GM21717 (cell line): ENCODE measurements around the gene CEP295NL.
"Not testable (repeated sequence)": the region's sequence is repeated elsewhere in the genome, so short reads cannot be mapped to it uniquely, and the experiment has no call there.

Experiments used
- ATAC-seq: cut with Tn5 transposase; IDR thresholded peaks from one replicate; pipeline ENCODE4 v1.9.1; 2021; ENCODE audit warnings: mild to moderate bottlenecking, moderate library complexity; ENCODE audit not compliant: unreplicated experiment

CEP295NL gene

GRCh38 chr17:78891406-78892061 lies 11.5 kb downstream of the CEP295NL start:
- ATAC-seq: no peak

- no peak for ATAC-seq
Measured at GRCh38 chr17:78890498-78890897, 12.5 kb downstream of the CEP295NL start.

- not testable (repeated sequence) for ATAC-seq
Measured at GRCh38 chr17:78890096-78890495, 12.9 kb downstream of the CEP295NL start.

- no peak for ATAC-seq
Measured at GRCh38 chr17:78889531-78889930, 13.5 kb downstream of the CEP295NL start.

DNA sequence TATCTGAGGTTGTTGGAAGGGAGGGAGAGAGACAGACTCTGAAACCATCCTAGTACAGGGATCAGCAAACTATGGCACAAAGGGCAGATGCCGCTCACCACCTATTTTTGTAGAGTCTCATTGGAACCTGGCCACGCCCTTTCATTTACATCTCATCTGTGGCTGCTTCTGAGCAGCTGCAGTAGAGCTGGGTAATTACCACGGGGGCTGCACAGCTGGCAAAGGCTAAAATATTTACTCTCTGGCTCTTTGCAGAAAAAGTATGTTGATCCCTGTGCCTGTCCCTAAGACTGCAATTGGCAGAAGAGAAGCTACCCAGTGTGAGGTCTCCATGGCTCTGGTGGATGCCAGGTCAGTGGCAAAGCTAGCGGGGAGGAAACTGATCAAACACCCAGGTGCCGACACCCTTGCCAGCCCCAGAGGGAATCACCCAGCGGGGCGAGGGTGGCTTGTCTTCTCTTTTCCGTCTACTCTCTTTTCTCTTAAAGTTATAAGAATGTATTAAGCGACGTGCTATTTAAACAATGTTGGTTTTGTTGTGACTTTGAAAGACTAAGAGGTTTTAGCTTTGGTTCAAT lies 14.0 kb downstream of the CEP295NL start:
- ATAC-seq: no peak

DNA sequence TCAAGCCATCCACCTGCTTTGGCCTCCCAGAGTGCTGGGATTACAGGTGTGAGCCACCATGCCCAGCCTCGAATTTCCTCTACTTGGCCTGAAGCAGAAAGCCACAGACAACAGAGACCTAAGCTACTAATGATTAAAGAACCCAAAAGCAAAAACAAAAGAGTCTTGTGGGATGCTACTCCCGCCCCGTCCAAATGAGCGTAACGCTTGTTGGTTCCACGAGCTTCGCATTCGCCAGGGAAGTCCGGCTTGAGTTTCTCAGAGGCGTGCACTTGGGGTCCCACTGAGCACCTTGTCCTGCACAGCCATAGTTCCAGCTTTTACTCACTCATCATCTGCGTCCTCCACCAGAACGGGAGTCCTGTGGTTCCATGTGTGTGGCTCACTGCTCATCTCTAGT lies 16.0 kb downstream of the CEP295NL start:
- no peak for ATAC-seq

DNA sequence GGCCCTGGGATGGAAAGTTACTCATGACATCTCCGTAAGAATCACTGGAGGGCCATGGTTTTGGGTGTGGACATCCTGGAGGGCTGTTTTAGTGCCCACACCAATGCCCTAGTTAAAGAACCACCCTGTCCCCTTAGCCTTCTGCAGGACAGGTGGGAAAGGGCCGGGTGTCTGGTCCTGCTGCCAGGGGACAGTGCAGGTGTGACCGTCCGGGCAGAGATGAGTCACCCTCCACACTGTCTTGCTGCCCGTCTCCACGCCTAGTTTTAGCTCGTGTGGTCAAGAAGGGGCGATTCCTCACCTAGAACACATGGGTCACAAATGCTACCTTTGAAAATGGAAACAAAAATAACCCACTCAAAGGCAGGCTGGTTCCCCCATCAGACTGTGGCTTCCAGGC lies 17.0 kb downstream of the CEP295NL start:
- ATAC-seq: no peak

- ATAC-seq: no peak
Measured at GRCh38 chr17:78884876-78885667, 17.9 kb downstream of the CEP295NL start.

- no peak for ATAC-seq
Measured at GRCh38 chr17:78884148-78884825, 18.7 kb downstream of the CEP295NL start.

DNA sequence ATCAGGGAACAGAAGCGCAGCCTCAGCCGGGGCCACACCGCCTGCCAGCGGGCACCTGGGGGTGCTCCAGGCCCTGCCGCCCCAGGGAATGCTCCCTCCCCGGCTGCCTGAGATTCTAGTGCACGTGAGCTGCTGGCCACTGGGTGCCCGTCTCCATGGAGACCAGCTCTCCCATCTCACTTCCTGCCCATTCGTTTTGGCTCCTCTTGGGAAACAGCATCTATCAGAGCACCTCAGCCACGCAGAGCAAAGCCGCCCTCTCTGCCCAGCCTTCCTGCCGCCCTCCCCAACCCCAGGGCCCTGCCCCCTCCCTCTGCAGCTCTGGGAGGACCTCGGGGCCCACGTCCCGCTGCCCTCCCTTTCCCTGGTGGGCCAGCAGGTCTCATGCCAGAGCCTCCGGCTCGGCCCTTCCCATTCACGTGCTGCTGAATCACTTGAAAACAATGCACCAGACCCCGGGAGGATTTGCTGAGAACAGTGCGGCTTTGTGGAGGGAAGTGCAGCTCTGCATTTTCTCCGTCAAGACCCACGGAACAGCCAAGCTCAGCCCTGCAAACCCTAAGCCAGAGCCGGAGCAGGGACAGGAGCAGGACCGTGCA lies 19.4 kb downstream of the CEP295NL start:
- ATAC-seq: no peak

DNA sequence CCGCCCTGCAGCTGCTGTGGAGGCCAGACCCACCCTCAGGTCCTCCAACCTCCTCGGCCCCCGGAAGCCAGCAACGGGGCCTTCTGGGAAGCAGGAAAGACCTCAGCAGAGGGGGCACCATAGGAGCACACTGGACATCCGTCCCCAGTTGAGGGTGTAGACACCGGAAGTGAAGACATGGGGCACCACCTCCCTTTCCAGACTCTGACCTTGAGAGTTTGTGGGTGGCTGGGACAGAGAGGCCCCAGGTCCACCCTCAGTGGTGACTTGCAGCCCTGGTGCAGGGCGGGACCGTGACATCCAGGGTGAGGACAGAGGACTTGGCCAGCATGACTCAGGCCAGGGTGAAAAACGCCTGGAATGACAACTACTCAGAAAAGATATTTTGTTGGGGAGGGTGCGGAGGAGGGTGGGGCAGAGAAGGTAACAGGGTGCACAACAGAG lies 19.9 kb downstream of the CEP295NL start:
- no peak for ATAC-seq

GRCh38 chr17:78882540-78883088 lies 20.4 kb downstream of the CEP295NL start:
- ATAC-seq: no peak

GRCh38 chr17:78879635-78880186 lies 23.3 kb downstream of the CEP295NL start:
- no peak for ATAC-seq

GRCh38 chr17:78878871-78879527 lies 24.0 kb downstream of the CEP295NL start:
- no peak for ATAC-seq

- ATAC-seq: no peak
Measured at GRCh38 chr17:78878261-78878660, 24.7 kb downstream of the CEP295NL start.

DNA sequence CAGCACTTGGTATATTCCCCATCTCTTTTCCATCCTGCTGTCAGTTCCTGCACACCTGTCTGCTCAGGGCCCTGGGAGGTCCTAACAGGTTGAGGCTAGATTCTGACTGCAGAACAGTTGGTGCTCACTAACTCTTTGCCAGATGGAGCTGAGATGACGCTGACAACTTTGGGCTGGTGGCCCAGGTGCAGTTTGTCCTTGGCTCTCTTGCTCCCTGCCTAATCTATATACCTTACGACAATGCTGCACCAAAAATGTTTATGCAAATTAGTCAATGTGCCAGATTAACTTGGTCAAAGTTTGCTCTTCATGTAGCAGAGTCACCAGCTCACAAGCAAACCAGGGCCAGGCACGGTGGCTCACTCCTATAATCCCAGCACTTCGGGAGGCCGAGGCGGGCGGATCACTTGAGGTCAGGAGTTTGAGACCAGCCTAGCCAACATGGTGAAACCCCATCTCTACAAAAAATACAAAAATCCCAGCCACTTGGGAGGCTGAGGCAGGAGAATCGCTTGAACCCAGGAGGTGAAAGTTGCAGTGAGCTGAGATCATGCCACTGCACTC lies 26.0 kb downstream of the CEP295NL start:
- not testable (repeated sequence) for ATAC-seq

GRCh38 chr17:78876094-78876597 lies 26.9 kb downstream of the CEP295NL start:
- no peak for ATAC-seq

DNA sequence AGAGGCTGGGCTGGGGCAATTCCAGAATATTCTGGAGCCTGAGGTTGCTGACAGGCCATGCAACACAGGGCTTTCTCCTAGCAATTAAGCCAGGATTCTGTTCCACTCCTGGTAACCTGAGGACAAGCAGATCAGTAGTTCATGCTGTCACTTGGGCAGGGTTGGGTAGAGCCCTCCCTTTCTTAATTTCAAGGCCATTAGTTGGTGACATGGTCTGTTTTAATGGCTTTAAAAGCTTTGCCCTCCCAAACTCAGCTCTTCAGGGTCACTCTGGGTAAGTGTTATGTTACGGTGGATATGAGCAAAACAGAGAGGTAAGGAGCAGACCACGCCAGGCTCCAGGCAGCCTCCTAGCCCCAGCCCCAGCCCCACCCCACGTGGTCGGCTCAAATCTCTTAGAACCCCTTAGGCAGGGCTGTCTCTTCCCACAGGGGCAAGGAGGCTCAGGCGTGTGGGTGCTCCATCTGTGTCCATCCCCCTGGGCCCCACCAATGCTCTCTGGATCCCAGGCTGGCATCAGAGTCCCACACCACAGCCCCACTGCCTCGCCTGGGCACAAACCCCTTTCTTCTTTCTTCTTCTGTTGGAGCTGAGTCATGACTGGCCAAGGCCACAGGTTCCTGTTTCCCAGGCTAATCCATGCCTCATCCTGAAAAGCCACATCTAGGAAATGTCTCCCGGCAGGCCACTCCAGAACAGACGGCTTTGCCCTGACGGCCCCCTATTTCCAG lies 27.5 kb downstream of the CEP295NL start:
- no peak for ATAC-seq
